GM12878 (cell line): ENCODE results near the gene SCAMP5. TPM values are rescaled to one million over a fixed set of nuclear protein-coding genes. Genes with fewer than 3 reads are reported as not detected.

Experiments used
- ATAC-seq: fragments of 200-7000 bp; cut with Tn5 transposase; 3 replicates; pipeline ENCODE4 v1.9.1; 2020; ENCODE audit warnings: mild to moderate bottlenecking, moderate library complexity
- BruUV-seq: library from RNA; stranded (reverse); fragments of 400-500 nt; replicated peaks from 2 replicates; lab custom pipeline; 2021; lab: Mats Ljungman, UMichigan
- CTCF ChIA-PET: fragments of 300-600 bp; sonication (Branson Sonifier 250); formaldehyde crosslinking; extraction: SDS; loops from one replicate; lab custom pipeline; 2021; ENCODE audit warnings: inconsistent platforms; lab: Yijun Ruan, JAX
- POLR2A ChIA-PET: fragments of 350-600 bp; formaldehyde crosslinking; extraction: SDS; loops from one replicate; lab custom pipeline; 2021; ENCODE audit warnings: inconsistent platforms; lab: Charles Lee
- RAD21 ChIA-PET: fragments of 300-600 bp; sonication (Branson Sonifier 250); formaldehyde crosslinking; loops from one replicate; lab custom pipeline; 2023; ENCODE audit warnings: antibody characterized with exemption; ENCODE audit not compliant: unreplicated experiment; lab: Charles Lee
- SMC1A ChIA-PET: fragments of 300-600 bp; sonication (Branson Sonifier 250); formaldehyde crosslinking; loops from one replicate; lab custom pipeline; 2023; ENCODE audit not compliant: unreplicated experiment, uncharacterized antibody; lab: Charles Lee
- DNase-seq: peaks from one replicate; pipeline ENCODE4 v3.0.0-alpha.2; 2011; ENCODE audit warnings: low read depth, low spot score
- FAIRE-seq: peaks from 3 replicates; lab custom pipeline; 2011; peaks lifted over from hg19 to GRCh38; lab: Jason Lieb, UNC
- H2AFZ ChIP-seq: 2 replicates; pipeline ENCODE4 v1.6.0; 2011; ENCODE audit warnings: low read depth, low read length, control low read depth; ENCODE audit not compliant: control insufficient read depth
- H3K27ac ChIP-seq: 2 replicates; pipeline ENCODE4 v1.5.1; 2011; ENCODE audit warnings: control low read depth; ENCODE audit not compliant: control insufficient read depth, insufficient read depth
- H3K27me3 ChIP-seq, 2 experiments: replicated peaks in 1 of 2; 2 replicates each; pipeline versions ENCODE4 v1.6.0 to v1.6.1; 2011; ENCODE audit warnings: low read length in 1 of 2; ENCODE audit not compliant: control insufficient read depth in 2 of 2, insufficient read depth in 2 of 2
- H3K36me3 ChIP-seq, 2 experiments: 2 replicates each; pipeline ENCODE4 v1.5.1; 2011; ENCODE audit warnings: low read length in 1 of 2; ENCODE audit not compliant: control insufficient read depth in 2 of 2, insufficient read depth in 2 of 2
- H3K4me1 ChIP-seq: 2 replicates; pipeline ENCODE4 v1.6.1; 2011; ENCODE audit warnings: mild to moderate bottlenecking, low read length, moderate library complexity, mixed read lengths; ENCODE audit not compliant: control insufficient read depth, insufficient read depth
- H3K4me2 ChIP-seq: 2 replicates; pipeline ENCODE4 v1.6.0; 2011; ENCODE audit warnings: control low read depth; ENCODE audit not compliant: control insufficient read depth, insufficient read depth
- H3K4me3 ChIP-seq: fragments of 200-600 bp; sonication (generic); 2 replicates; pipeline ENCODE4 v1.5.1; 2016
- H3K79me2 ChIP-seq: 2 replicates; pipeline ENCODE4 v1.6.0; 2011; ENCODE audit warnings: low read length; ENCODE audit not compliant: control insufficient read depth, insufficient read depth
- H3K9ac ChIP-seq: 2 replicates; pipeline ENCODE4 v1.8.0; 2011; ENCODE audit warnings: low read length, control low read depth, mixed read lengths; ENCODE audit not compliant: control insufficient read depth, insufficient read depth
- H3K9me3 ChIP-seq: replicated peaks from 3 replicates; pipeline ENCODE4 v1.5.1; 2011; ENCODE audit warnings: mild to moderate bottlenecking, low read length; ENCODE audit not compliant: control insufficient read depth, insufficient read depth
- H4K20me1 ChIP-seq: 2 replicates; pipeline ENCODE4 v1.6.0; 2011; ENCODE audit not compliant: control insufficient read depth, insufficient read depth
- CEBPB ChIP-seq, 2 experiments: fragments of 150-350 bp in 1 of 2; IDR thresholded peaks; 2 replicates each; pipeline ENCODE4 v1.6.1; 2012 to 2014; ENCODE audit warnings: low read depth in 2 of 2, low read length in 2 of 2, borderline replicate concordance in 1 of 2, inconsistent platforms in 1 of 2
- CHD1 ChIP-seq: IDR thresholded peaks from 2 replicates; pipeline ENCODE4 v1.6.1; 2012; ENCODE audit warnings: low read depth, low read length, improper control_type of control experiment
- ELK1 ChIP-seq: IDR thresholded peaks from 2 replicates; pipeline ENCODE4 v1.6.1; 2012; ENCODE audit warnings: low read depth, low read length, improper control_type of control experiment
- LARP7 ChIP-seq: fragments of 450-650 bp; IDR thresholded peaks from 2 replicates; pipeline ENCODE4 v1.6.1; 2017; ENCODE audit warnings: mild to moderate bottlenecking
- MAX ChIP-seq: IDR thresholded peaks from 2 replicates; pipeline ENCODE4 v1.6.1; 2012; ENCODE audit warnings: low read depth, low read length, improper control_type of control experiment
- MYB ChIP-seq: fragments of 150-350 bp; IDR thresholded peaks from 2 replicates; pipeline ENCODE4 v1.6.1; 2014; ENCODE audit warnings: mild to moderate bottlenecking, low read depth, low read length, borderline replicate concordance
- NFYB ChIP-seq: IDR thresholded peaks from 2 replicates; pipeline ENCODE4 v1.6.1; 2011; ENCODE audit warnings: low read depth, mild to moderate bottlenecking, low read length, improper control_type of control experiment, moderate library complexity; ENCODE audit not compliant: insufficient read depth
- PBX3 ChIP-seq: IDR thresholded peaks from 2 replicates; pipeline ENCODE4 v1.6.1; 2011; ENCODE audit warnings: mild to moderate bottlenecking, low read depth, low read length, moderate library complexity; ENCODE audit not compliant: insufficient replicate concordance
- RBBP5 ChIP-seq: fragments of 200-600 bp; sonication (generic); conservative IDR thresholded peaks from 2 replicates; pipeline ENCODE4 v1.6.1; 2016
- RUNX3 ChIP-seq: IDR thresholded peaks from 2 replicates; pipeline ENCODE4 v1.6.1; 2012; ENCODE audit warnings: low read length, inconsistent platforms
- SUPT20H ChIP-seq: IDR thresholded peaks from 2 replicates; pipeline ENCODE4 v1.6.1; 2011; ENCODE audit warnings: low read depth, mild to moderate bottlenecking, low read length, moderate library complexity, borderline replicate concordance; ENCODE audit not compliant: control insufficient read depth
- TBL1XR1 ChIP-seq: IDR thresholded peaks from 2 replicates; pipeline ENCODE4 v1.6.1; 2012; ENCODE audit warnings: low read depth, low read length, improper control_type of control experiment
- USF1 ChIP-seq: IDR thresholded peaks from 2 replicates; pipeline ENCODE4 v1.6.1; 2011; ENCODE audit warnings: borderline replicate concordance, low read depth, mild to moderate bottlenecking, moderate library complexity, mixed read lengths, low read length; ENCODE audit not compliant: insufficient read depth; ENCODE audit errors: extremely low read length
- WGBS: methylation state at CpG from one replicate; pipeline ENCODE4 v1.1.6; 2016; ENCODE audit warnings: low lambda C conversion rate; ENCODE audit not compliant: insufficient replicate concordance, insufficient coverage; ENCODE audit errors: missing lambda C conversion rate; 5-methylcytosine and 5-hydroxymethylcytosine counted together
- in situ Hi-C: fragments of 300-500 bp; cut with MboI; formaldehyde crosslinking; loops from 9 replicates; pipeline ENCODE4 v1.14.3; 2018; ENCODE audit warnings: mixed read lengths
- intact Hi-C: fragments of 100-400 bp; cut with micrococcal nuclease; formaldehyde crosslinking; loops from one replicate; pipeline ENCODE4 v1.14.2; 2022; ENCODE audit not compliant: unreplicated experiment
- polyA plus RNA-seq, 11 experiments: library from polyadenylated mRNA; depleted of rRNA in 4 of 11; unstranded in 6 of 11; stranded (reverse) in 5 of 11; fragments of >200 nt; fragmentation: Nextera tagmentation in 4 of 11; fragmentation: Illumina TruSeq in 1 of 11; extraction: Ambion mirVana in 4 of 11; extraction: Trizol in 1 of 11; gene quantifications; 1 replicate in 1 of 11; 2 replicates in 10 of 11; pipeline versions ENCODE4 v1.2.1 to v1.2.3, GENCODE V29; 2011 to 2016; ENCODE audit warnings: inconsistent platforms in 2 of 11, missing spikeins in 2 of 11, low read depth in 1 of 11
- total RNA-seq, 4 experiments: library from RNA; depleted of rRNA in 3 of 4; stranded (reverse); fragments of >200 nt in 3 of 4; fragmentation: Illumina TruSeq in 1 of 4; extraction: Trizol in 1 of 4; gene quantifications; 2 replicates each; pipeline versions ENCODE4 v1.2.1 to v1.2.3, GENCODE V29; 2013 to 2021

Gene SCAMP5
- total and polyA plus RNA-seq, 10 of the 15 experiments (the other 5 are each of a cell fraction or from before 2014, with no cell fraction given) = 1.6 to 41.6 (median 16.9) TPM

- Histone ChIP-seq H3K9ac (no peak overlapping the region), H4K20me1 (no peaks in the 10 kb centered on the region), H3K4me2 (no peak overlapping the region), H2AFZ (no peak overlapping the region), H3K27me3 (peaks cover 8 to 17% of the 10 kb centered on the region in 2 experiments), H3K27ac (no peak overlapping the region), H3K4me3 (no peak overlapping the region), H3K4me1 (peaks cover 30% of the 10 kb centered on the region)
- ATAC-seq (no peak), DNase-seq (no peak), FAIRE-seq (no peak)
- no TSS peak for BruUV-seq
- POLR2A ChIA-PET = no interaction called here
- intact Hi-C loops = loop anchor here (5.0 kb wide), 2 partner anchors 48 to 243 kb away; partner anchors contain the start of gene C15orf39
- SMC1A ChIA-PET = interaction anchor here (1.7 to 2.7 kb wide), 2 partner anchors 9 to 58 kb away, joined by 3 to 6 read pairs; no protein-coding TSS in a partner anchor
- RAD21 ChIA-PET = interaction anchor here (1.0 kb wide), 1 partner anchor 9 kb away, joined by 3 read pairs; no protein-coding TSS in a partner anchor
- in situ Hi-C loops = no loop called here
- WGBS = 11% methylated on average over 2 of the region's 8 CpGs
- CTCF ChIA-PET = interaction anchor here (0.5 to 3.7 kb wide), 4 partner anchors 9 to 58 kb away, joined by 3 to 24 read pairs (median 4); no protein-coding TSS in a partner anchor
- TF ChIP-seq SUPT20H (no peak), MYB (no peak), CEBPB (IDR thresholded peaks at IDR 0.05; ENCODE audit: borderline replicate concordance in 1 of 2, low read depth in 2 of 2, low read length in 2 of 2) (no peak), NFYB (no peak), PBX3 (no peak), USF1 (no peak), MAX (no peak), RUNX3 (no peak), ELK1 (no peak), CHD1 (no peak), RBBP5 (no peak), TBL1XR1 (no peak), LARP7 (no peak)
- TF ChIP-seq, all 136 proteins: peak for 0
- Histone ChIP-seq H3K79me2 (no peaks in the 10 kb centered on the region; the same call in 1 of the 2 replicates), H3K36me3 (no peaks in the 10 kb centered on the region), H3K9me3 (no peaks in the 10 kb centered on the region)
Observed at GRCh38 chr15:74959586-74959939, 35.8 kb upstream of the SCAMP5 start.
